ENCODE results near the gene DECR2. TPM values are rescaled to one million over a fixed set of nuclear protein-coding genes. Genes with fewer than 3 reads are reported as not detected.

DECR2 gene
- total and polyA plus RNA-seq, 9 of the 15 experiments (the other 6 are each of a cell fraction or from before 2014, with no cell fraction given): 1.0 to 31.9 (median 10.3) TPM

DNA sequence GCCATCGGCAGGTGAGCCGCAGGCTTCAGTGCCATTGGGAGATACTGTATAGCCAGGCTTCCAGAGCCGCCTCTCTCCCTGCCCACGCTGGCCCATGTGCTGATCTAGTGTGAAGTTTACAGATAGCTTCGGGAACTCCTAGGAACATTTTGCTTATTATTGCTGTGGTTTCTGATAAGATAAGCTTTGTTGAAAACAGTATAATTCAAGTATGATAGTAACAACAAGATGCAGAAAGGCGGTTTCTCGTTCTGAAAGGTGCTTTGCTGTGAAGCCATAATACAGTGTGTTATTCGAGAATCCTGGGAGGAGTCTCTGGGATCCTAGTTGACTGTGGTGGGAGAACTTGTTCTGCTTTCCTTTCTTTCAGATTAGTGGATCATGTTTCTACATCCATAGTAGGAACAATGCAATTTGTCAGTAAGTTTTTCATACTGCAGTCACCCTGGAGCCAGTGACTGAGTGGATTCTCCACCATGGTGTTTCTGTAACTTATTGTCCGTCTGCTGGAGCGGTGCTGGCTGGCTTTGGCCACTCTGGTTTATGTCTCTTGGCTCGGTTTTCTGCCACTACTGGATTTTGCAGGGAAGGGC lies 55.3 kb downstream of the DECR2 start (continued):
- TF ChIP-seq, protein P1, sequence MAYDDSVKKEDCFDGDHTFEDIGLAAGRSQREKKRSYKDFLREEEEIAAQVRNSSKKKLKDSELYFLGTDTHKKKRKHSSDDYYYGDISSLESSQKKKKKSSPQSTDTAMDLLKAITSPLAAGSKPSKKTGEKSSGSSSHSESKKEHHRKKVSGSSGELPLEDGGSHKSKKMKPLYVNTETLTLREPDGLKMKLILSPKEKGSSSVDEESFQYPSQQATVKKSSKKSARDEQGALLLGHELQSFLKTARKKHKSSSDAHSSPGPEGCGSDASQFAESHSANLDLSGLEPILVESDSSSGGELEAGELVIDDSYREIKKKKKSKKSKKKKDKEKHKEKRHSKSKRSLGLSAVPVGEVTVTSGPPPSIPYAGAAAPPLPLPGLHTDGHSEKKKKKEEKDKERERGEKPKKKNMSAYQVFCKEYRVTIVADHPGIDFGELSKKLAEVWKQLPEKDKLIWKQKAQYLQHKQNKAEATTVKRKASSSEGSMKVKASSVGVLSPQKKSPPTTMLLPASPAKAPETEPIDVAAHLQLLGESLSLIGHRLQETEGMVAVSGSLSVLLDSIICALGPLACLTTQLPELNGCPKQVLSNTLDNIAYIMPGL (CRISPR knock-in tag; IDR thresholded peaks at IDR 0.05): no peak
- no peak for TF ChIP-seq CBFB (CRISPR knock-in tag; IDR thresholded peaks at IDR 0.05)
- peak; percentile 52 for TF ChIP-seq TAL1 (IDR thresholded peaks at IDR 0.05)
- peak; percentile 53 for TF ChIP-seq CBFA2T2 (conservative IDR thresholded peaks at IDR 0.05)
- no peak for TF ChIP-seq SREBF1 (IDR thresholded peaks at IDR 0.05; ENCODE audit: borderline replicate concordance, low read depth, low read length)
- TF ChIP-seq L3MBTL2 (IDR thresholded peaks at IDR 0.05): peak; percentile 92
- peak; percentile 81 for TF ChIP-seq CBFA2T3 (IDR thresholded peaks at IDR 0.05)
- TF ChIP-seq, protein P2, sequence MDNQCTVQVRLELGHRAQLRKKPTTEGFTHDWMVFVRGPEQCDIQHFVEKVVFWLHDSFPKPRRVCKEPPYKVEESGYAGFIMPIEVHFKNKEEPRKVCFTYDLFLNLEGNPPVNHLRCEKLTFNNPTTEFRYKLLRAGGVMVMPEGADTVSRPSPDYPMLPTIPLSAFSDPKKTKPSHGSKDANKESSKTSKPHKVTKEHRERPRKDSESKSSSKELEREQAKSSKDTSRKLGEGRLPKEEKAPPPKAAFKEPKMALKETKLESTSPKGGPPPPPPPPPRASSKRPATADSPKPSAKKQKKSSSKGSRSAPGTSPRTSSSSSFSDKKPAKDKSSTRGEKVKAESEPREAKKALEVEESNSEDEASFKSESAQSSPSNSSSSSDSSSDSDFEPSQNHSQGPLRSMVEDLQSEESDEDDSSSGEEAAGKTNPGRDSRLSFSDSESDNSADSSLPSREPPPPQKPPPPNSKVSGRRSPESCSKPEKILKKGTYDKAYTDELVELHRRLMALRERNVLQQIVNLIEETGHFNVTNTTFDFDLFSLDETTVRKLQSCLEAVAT (IDR thresholded peaks at IDR 0.05): no peak
- no peak for TF ChIP-seq NUFIP1 (IDR thresholded peaks at IDR 0.05; ENCODE audit: partially characterized antibody)
- TF ChIP-seq CCNT2 (IDR thresholded peaks at IDR 0.05; ENCODE audit: borderline replicate concordance, extremely low read depth, insufficient read length, low read depth, low read length): peak; percentile 62
- TF ChIP-seq ETV6 (IDR thresholded peaks at IDR 0.05; ENCODE audit: borderline replicate concordance in 1 of 2, low read depth in 2 of 2, low read length in 1 of 2): no peak
- TF ChIP-seq ETV6 (CRISPR knock-in tag; IDR thresholded peaks at IDR 0.05; ENCODE audit: borderline replicate concordance): no peak
- peak; percentile 54; the same call in 1 of the 2 replicates for TF ChIP-seq EP300 (IDR thresholded peaks at IDR 0.05; ENCODE audit: low read length)
- TF ChIP-seq, protein P3, sequence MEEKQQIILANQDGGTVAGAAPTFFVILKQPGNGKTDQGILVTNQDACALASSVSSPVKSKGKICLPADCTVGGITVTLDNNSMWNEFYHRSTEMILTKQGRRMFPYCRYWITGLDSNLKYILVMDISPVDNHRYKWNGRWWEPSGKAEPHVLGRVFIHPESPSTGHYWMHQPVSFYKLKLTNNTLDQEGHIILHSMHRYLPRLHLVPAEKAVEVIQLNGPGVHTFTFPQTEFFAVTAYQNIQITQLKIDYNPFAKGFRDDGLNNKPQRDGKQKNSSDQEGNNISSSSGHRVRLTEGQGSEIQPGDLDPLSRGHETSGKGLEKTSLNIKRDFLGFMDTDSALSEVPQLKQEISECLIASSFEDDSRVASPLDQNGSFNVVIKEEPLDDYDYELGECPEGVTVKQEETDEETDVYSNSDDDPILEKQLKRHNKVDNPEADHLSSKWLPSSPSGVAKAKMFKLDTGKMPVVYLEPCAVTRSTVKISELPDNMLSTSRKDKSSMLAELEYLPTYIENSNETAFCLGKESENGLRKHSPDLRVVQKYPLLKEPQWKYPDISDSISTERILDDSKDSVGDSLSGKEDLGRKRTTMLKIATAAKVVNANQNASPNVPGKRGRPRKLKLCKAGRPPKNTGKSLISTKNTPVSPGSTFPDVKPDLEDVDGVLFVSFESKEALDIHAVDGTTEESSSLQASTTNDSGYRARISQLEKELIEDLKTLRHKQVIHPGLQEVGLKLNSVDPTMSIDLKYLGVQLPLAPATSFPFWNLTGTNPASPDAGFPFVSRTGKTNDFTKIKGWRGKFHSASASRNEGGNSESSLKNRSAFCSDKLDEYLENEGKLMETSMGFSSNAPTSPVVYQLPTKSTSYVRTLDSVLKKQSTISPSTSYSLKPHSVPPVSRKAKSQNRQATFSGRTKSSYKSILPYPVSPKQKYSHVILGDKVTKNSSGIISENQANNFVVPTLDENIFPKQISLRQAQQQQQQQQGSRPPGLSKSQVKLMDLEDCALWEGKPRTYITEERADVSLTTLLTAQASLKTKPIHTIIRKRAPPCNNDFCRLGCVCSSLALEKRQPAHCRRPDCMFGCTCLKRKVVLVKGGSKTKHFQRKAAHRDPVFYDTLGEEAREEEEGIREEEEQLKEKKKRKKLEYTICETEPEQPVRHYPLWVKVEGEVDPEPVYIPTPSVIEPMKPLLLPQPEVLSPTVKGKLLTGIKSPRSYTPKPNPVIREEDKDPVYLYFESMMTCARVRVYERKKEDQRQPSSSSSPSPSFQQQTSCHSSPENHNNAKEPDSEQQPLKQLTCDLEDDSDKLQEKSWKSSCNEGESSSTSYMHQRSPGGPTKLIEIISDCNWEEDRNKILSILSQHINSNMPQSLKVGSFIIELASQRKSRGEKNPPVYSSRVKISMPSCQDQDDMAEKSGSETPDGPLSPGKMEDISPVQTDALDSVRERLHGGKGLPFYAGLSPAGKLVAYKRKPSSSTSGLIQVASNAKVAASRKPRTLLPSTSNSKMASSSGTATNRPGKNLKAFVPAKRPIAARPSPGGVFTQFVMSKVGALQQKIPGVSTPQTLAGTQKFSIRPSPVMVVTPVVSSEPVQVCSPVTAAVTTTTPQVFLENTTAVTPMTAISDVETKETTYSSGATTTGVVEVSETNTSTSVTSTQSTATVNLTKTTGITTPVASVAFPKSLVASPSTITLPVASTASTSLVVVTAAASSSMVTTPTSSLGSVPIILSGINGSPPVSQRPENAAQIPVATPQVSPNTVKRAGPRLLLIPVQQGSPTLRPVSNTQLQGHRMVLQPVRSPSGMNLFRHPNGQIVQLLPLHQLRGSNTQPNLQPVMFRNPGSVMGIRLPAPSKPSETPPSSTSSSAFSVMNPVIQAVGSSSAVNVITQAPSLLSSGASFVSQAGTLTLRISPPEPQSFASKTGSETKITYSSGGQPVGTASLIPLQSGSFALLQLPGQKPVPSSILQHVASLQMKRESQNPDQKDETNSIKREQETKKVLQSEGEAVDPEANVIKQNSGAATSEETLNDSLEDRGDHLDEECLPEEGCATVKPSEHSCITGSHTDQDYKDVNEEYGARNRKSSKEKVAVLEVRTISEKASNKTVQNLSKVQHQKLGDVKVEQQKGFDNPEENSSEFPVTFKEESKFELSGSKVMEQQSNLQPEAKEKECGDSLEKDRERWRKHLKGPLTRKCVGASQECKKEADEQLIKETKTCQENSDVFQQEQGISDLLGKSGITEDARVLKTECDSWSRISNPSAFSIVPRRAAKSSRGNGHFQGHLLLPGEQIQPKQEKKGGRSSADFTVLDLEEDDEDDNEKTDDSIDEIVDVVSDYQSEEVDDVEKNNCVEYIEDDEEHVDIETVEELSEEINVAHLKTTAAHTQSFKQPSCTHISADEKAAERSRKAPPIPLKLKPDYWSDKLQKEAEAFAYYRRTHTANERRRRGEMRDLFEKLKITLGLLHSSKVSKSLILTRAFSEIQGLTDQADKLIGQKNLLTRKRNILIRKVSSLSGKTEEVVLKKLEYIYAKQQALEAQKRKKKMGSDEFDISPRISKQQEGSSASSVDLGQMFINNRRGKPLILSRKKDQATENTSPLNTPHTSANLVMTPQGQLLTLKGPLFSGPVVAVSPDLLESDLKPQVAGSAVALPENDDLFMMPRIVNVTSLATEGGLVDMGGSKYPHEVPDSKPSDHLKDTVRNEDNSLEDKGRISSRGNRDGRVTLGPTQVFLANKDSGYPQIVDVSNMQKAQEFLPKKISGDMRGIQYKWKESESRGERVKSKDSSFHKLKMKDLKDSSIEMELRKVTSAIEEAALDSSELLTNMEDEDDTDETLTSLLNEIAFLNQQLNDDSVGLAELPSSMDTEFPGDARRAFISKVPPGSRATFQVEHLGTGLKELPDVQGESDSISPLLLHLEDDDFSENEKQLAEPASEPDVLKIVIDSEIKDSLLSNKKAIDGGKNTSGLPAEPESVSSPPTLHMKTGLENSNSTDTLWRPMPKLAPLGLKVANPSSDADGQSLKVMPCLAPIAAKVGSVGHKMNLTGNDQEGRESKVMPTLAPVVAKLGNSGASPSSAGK (IDR thresholded peaks at IDR 0.05): peak; percentile 44; the same call in 1 of the 2 replicates
- TF ChIP-seq PML (IDR thresholded peaks at IDR 0.05; ENCODE audit: low read length): peak; percentile 23; the same call in 1 of the 2 replicates

Measured in K562 (cell line).